ENCODE data around the gene KLHL17. TPM values are rescaled to one million over a fixed set of nuclear protein-coding genes. Genes with fewer than 3 reads are reported as not detected.

The KLHL17 gene
- polyA plus RNA-seq, 1 donor (not counting 4 experiments of a cell fraction or from before 2014, with no cell fraction given): 6.5 TPM

GRCh38 chr1:970242-970972, 10.0 kb downstream of the KLHL17 start:
- H3K4me3 ChIP-seq (ENCODE audit: control insufficient read depth in 2 of 3, extremely low read depth in 1 of 3, insufficient read depth in 2 of 3, low read depth in 1 of 3, low read length in 3 of 3): no peak overlapping the region
- FAIRE-seq (no peak), DNase-seq (ENCODE audit: low read depth, low spot score) (no peak)
- H3K9me1 ChIP-seq (ENCODE audit: control insufficient read depth, extremely low read depth, insufficient read depth, low read length): no peaks in the 10 kb centered on the region
- H3K79me2 ChIP-seq (ENCODE audit: control insufficient read depth, insufficient read depth, low read length): no peaks in the 10 kb centered on the region
- no peaks in the 10 kb centered on the region for H3K9me3 ChIP-seq (ENCODE audit: control insufficient read depth, low read depth, low read length)
- H3K36me3 ChIP-seq (ENCODE audit: control insufficient read depth in 2 of 2, extremely low read depth in 1 of 2, insufficient read depth in 2 of 2, low read length in 2 of 2): peaks cover 0 to 3% of the 10 kb centered on the region in 2 experiments
- H3K4me2 ChIP-seq (ENCODE audit: control insufficient read depth, extremely low read depth, insufficient read depth, low read depth, low read length): no peak overlapping the region
- no peaks in the 10 kb centered on the region for H3K27me3 ChIP-seq (ENCODE audit: control insufficient read depth, extremely low read depth, insufficient read depth, low read length)
- no peak overlapping the region for H2AFZ ChIP-seq (ENCODE audit: control insufficient read depth, low read length)
- no peak overlapping the region for H3K27ac ChIP-seq (ENCODE audit: control insufficient read depth, insufficient read depth, low read length)
- dilution Hi-C loops (cut with MboI; ENCODE audit: extremely low pct_ligation_motif_present, low sequenced_read_pairs): no loop called here
- H3K4me1 ChIP-seq (ENCODE audit: control insufficient read depth, extremely low read depth, insufficient read depth, low read length): peaks cover 13% of the 10 kb centered on the region
- H4K20me1 ChIP-seq (ENCODE audit: control insufficient read depth, extremely low read depth, insufficient read depth, low read length): no peaks in the 10 kb centered on the region
- TF ChIP-seq EZH2 (IDR thresholded peaks at IDR 0.05; ENCODE audit: low read length) (no peak), CTCF (optimal IDR thresholded peaks at IDR 0.05 in 1 of 3, IDR thresholded peaks at IDR 0.05 in 1 of 3, conservative IDR thresholded peaks at IDR 0.05 in 1 of 3; ENCODE audit: extremely low read depth in 1 of 3, insufficient read depth in 2 of 3, low read length in 3 of 3) (no peak)
- H3K9ac ChIP-seq (ENCODE audit: control insufficient read depth, extremely low read depth, insufficient read depth, low read length): no peak overlapping the region

DNA sequence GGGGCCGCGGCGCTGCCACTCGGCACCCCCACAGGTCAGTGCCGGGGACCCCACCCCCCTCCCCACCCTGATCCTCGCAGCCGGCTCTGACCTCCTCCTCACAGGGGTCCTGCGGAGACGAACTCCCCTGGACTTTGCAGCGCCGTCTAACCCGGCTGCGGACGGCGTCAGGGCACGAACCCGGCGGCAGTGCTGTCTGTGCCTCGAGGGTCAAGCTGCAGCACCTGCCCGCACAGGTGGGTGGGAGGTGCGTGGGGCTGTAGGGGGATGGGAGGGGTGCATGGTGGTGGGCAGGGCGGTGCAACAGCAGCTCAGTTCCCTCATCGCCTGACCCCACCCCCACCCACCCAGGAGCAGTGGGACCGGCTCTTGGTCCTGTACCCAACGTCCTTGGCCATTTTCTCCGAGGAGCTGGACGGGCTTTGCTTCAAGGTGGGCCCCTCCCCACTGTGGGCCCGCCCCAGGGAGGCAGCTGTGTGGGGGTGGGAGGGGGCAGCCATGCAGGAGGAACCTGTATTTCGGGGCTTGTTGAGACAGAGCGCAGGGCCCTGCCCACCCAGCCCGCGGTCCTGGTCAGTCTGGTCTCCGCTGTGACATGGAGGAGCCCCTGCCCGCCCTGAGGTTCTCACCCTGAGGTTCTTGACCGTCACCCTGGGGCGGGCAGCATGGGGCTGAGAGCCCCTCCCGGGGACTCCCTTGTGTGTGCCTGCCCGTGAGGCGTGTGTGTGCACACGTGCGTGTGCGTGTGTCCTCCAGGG, 10.8 kb downstream of the KLHL17 start:
- H3K4me2 ChIP-seq (ENCODE audit: control insufficient read depth, extremely low read depth, insufficient read depth, low read depth, low read length): no peak overlapping the region
- no peaks in the 10 kb centered on the region for H4K20me1 ChIP-seq (ENCODE audit: control insufficient read depth, extremely low read depth, insufficient read depth, low read length)
- no peaks in the 10 kb centered on the region for H3K9me3 ChIP-seq (ENCODE audit: control insufficient read depth, low read depth, low read length)
- DNase-seq (ENCODE audit: low read depth, low spot score): no peak
- no peak overlapping the region for H3K27ac ChIP-seq (ENCODE audit: control insufficient read depth, insufficient read depth, low read length)
- no peak for FAIRE-seq
- H3K4me1 ChIP-seq (ENCODE audit: control insufficient read depth, extremely low read depth, insufficient read depth, low read length): peaks cover 12% of the 10 kb centered on the region
- no peaks in the 10 kb centered on the region for H3K9me1 ChIP-seq (ENCODE audit: control insufficient read depth, extremely low read depth, insufficient read depth, low read length)
- H3K79me2 ChIP-seq (ENCODE audit: control insufficient read depth, insufficient read depth, low read length): no peaks in the 10 kb centered on the region
- no peak overlapping the region for H2AFZ ChIP-seq (ENCODE audit: control insufficient read depth, low read length)
- no peak overlapping the region for H3K9ac ChIP-seq (ENCODE audit: control insufficient read depth, extremely low read depth, insufficient read depth, low read length)
- no peaks in the 10 kb centered on the region for H3K27me3 ChIP-seq (ENCODE audit: control insufficient read depth, extremely low read depth, insufficient read depth, low read length)
- dilution Hi-C loops (cut with MboI; ENCODE audit: extremely low pct_ligation_motif_present, low sequenced_read_pairs): no loop called here
- no peak overlapping the region for H3K4me3 ChIP-seq (ENCODE audit: control insufficient read depth in 2 of 3, extremely low read depth in 1 of 3, insufficient read depth in 2 of 3, low read depth in 1 of 3, low read length in 3 of 3)
- no peak for TF ChIP-seq CTCF (optimal IDR thresholded peaks at IDR 0.05 in 1 of 3, IDR thresholded peaks at IDR 0.05 in 1 of 3, conservative IDR thresholded peaks at IDR 0.05 in 1 of 3; ENCODE audit: extremely low read depth in 1 of 3, insufficient read depth in 2 of 3, low read length in 3 of 3)
- TF ChIP-seq EZH2 (IDR thresholded peaks at IDR 0.05; ENCODE audit: low read length): no peak
- H3K36me3 ChIP-seq (ENCODE audit: control insufficient read depth in 2 of 2, extremely low read depth in 1 of 2, insufficient read depth in 2 of 2, low read length in 2 of 2): peaks cover 0 to 3% of the 10 kb centered on the region in 2 experiments
